ENCODE data around the gene LRRC4C.

GRCh38 chr11:40219401-40219800 lies 1240.1 kb downstream of the LRRC4C start:
- TF ChIP-seq REST (IDR thresholded peaks at IDR 0.05; ENCODE audit: low read depth) (no peak), RAD21 (IDR thresholded peaks at IDR 0.05; ENCODE audit: low read depth) (no peak), TAF1 (IDR thresholded peaks at IDR 0.05; ENCODE audit: low read depth) (no peak), CEBPB (IDR thresholded peaks at IDR 0.05) (no peak), YY1 (IDR thresholded peaks at IDR 0.05; ENCODE audit: low read depth) (no peak), NFIC (IDR thresholded peaks at IDR 0.05) (no peak), TCF12 (IDR thresholded peaks at IDR 0.05; ENCODE audit: low read depth) (no peak), EP300 (IDR thresholded peaks at IDR 0.05; ENCODE audit: borderline replicate concordance) (no peak), CREB1 (IDR thresholded peaks at IDR 0.05; ENCODE audit: low read depth) (no peak), ZBTB7A (IDR thresholded peaks at IDR 0.05; ENCODE audit: low read depth) (no peak), EGR1 (IDR thresholded peaks at IDR 0.05) (no peak)
- TF ChIP-seq, protein P1, sequence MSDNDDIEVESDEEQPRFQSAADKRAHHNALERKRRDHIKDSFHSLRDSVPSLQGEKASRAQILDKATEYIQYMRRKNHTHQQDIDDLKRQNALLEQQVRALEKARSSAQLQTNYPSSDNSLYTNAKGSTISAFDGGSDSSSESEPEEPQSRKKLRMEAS (IDR thresholded peaks at IDR 0.05): no peak
